B cell (primary cell): ENCODE data around the gene SLC9A6.

Experiments used
- CTCF ChIP-seq: fragments of 200-600 bp; IDR thresholded peaks from one replicate; pipeline ENCODE4 v1.8.0; 2022; ENCODE audit warnings: antibody characterized with exemption, mild to moderate bottlenecking
- EZH2 ChIP-seq: IDR thresholded peaks from 2 replicates; pipeline ENCODE4 v1.6.1; 2012; ENCODE audit warnings: borderline replicate concordance, low read depth, mild to moderate bottlenecking, moderate library complexity, low read length; ENCODE audit not compliant: insufficient read depth, poor library complexity, severe bottlenecking

- TF ChIP-seq CTCF = no peak
- TF ChIP-seq EZH2 = no peak
Observed at GRCh38 chrX:136086521-136086920, 101.3 kb downstream of the SLC9A6 start.
